ENCODE results near the gene ERICH4.

DNA sequence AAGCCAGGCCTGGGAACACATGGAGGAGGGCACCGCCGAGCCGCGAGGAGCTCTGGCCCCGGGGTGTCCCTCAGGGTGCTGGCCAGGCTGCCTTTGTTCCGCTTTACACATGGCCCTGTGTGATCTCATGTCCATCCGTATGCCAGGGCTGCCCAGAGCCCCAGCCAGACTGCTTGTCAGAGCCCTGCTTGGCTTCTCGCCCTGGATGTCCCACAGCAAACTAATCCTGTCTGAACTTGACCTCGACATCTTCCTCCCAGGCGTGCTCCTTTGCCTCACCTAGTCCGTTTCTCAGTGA lies 31.0 kb upstream of the ERICH4 start:
- TF ChIP-seq CTCF (IDR thresholded peaks at IDR 0.05) (no peak), POLR2A (IDR thresholded peaks at IDR 0.05; ENCODE audit: low read depth) (no peak), POLR2AphosphoS5 (IDR thresholded peaks at IDR 0.05) (no peak)

All from esophagus muscularis mucosa (tissue), 3 donors.